Uterus (tissue), 2 donors: ENCODE data around the gene ZCWPW1.

Experiments used
- CTCF ChIP-seq, 4 experiments: fragments of 200-600 bp in 2 of 4; fragments of 450-650 bp in 2 of 4; sonication (generic) in 2 of 4; IDR thresholded peaks; one replicate each; pipeline ENCODE4 v1.5.1; 2016 to 2019; ENCODE audit warnings: antibody characterized with exemption in 4 of 4, mild to moderate bottlenecking in 2 of 4, moderate library complexity in 1 of 4
- POLR2A ChIP-seq, 2 donors: fragments of 450-650 bp; IDR thresholded peaks; one replicate each; pipeline ENCODE4 v1.6.1; 2016; ENCODE audit warnings: antibody characterized with exemption in 2 of 2, mild to moderate bottlenecking in 1 of 2, moderate library complexity in 1 of 2

GRCh38 chr7:100464210-100464660 lies 35.7 kb upstream of the ZCWPW1 start, which contains the start of gene SPACDR:
- no peak for TF ChIP-seq CTCF (IDR thresholded peaks at IDR 0.05)
- TF ChIP-seq POLR2A (IDR thresholded peaks at IDR 0.05): no peak
